IMR-90 (cell line): Measurements from ENCODE around the gene GRK2.

ENCODE experiments used
- BHLHE40 ChIP-seq: fragments of 150-350 bp; IDR thresholded peaks from 2 replicates; pipeline ENCODE4 v1.6.1; 2016; ENCODE audit warnings: mild to moderate bottlenecking, low read depth, low read length
- CEBPB ChIP-seq: IDR thresholded peaks from 2 replicates; pipeline ENCODE4 v1.6.1; 2012; ENCODE audit warnings: low read depth, low read length, improper control_type of control experiment
- ELK1 ChIP-seq: fragments of 150-350 bp; IDR thresholded peaks from 2 replicates; pipeline ENCODE4 v1.6.1; 2016; ENCODE audit warnings: low read depth, mild to moderate bottlenecking, low read length, moderate library complexity, borderline replicate concordance
- MAFK ChIP-seq: IDR thresholded peaks from 2 replicates; pipeline ENCODE4 v1.6.1; 2012; ENCODE audit warnings: low read depth, low read length, improper control_type of control experiment
- MAZ ChIP-seq: IDR thresholded peaks from 2 replicates; pipeline ENCODE4 v1.6.1; 2012; ENCODE audit warnings: low read depth, mild to moderate bottlenecking, low read length, improper control_type of control experiment, moderate library complexity, borderline replicate concordance
- MXI1 ChIP-seq: IDR thresholded peaks from 2 replicates; pipeline ENCODE4 v1.6.1; 2012; ENCODE audit warnings: low read depth, mild to moderate bottlenecking, low read length, moderate library complexity, borderline replicate concordance
- POLR2A ChIP-seq: IDR thresholded peaks from 2 replicates; pipeline ENCODE4 v1.6.1; 2012; ENCODE audit warnings: mild to moderate bottlenecking, low read depth, low read length
- RAD21 ChIP-seq: IDR thresholded peaks from 2 replicates; pipeline ENCODE4 v1.6.1; 2012; ENCODE audit warnings: low read length, improper control_type of control experiment
- RCOR1 ChIP-seq: IDR thresholded peaks from 2 replicates; pipeline ENCODE4 v1.6.1; 2012; ENCODE audit warnings: mild to moderate bottlenecking, low read length, improper control_type of control experiment; ENCODE audit not compliant: insufficient replicate concordance
- RFX5 ChIP-seq: IDR thresholded peaks from 2 replicates; pipeline ENCODE4 v1.8.0; 2012; ENCODE audit warnings: low read depth, mild to moderate bottlenecking, low read length, moderate library complexity
- SMC3 ChIP-seq: fragments of 150-350 bp; IDR thresholded peaks from 2 replicates; pipeline ENCODE4 v1.6.1; 2016; ENCODE audit warnings: low read depth, mild to moderate bottlenecking, antibody characterized with exemption, low read length, moderate library complexity
- TF ChIP-seq, protein P1 (sequence below): conservative IDR thresholded peaks from 2 replicates; pipeline ENCODE4 v1.5.1; 2012; ENCODE audit warnings: mild to moderate bottlenecking, low read depth, low read length, improper control_type of control experiment
- TF ChIP-seq, protein P2 (sequence below): fragments of 150-350 bp; IDR thresholded peaks from 2 replicates; pipeline ENCODE4 v1.6.1; 2017; ENCODE audit warnings: mild to moderate bottlenecking, antibody characterized with exemption, low read length, low read depth

GRCh38 chr11:67282155-67282875 lies 16.0 kb downstream of the GRK2 start:
- TF ChIP-seq MXI1 (no peak), RCOR1 (no peak), BHLHE40 (no peak), ELK1 (no peak), RAD21 (no peak), POLR2A (no peak), SMC3 (no peak), MAZ (no peak), RFX5 (no peak), CEBPB (no peak), MAFK (no peak)
- TF ChIP-seq, protein P1, sequence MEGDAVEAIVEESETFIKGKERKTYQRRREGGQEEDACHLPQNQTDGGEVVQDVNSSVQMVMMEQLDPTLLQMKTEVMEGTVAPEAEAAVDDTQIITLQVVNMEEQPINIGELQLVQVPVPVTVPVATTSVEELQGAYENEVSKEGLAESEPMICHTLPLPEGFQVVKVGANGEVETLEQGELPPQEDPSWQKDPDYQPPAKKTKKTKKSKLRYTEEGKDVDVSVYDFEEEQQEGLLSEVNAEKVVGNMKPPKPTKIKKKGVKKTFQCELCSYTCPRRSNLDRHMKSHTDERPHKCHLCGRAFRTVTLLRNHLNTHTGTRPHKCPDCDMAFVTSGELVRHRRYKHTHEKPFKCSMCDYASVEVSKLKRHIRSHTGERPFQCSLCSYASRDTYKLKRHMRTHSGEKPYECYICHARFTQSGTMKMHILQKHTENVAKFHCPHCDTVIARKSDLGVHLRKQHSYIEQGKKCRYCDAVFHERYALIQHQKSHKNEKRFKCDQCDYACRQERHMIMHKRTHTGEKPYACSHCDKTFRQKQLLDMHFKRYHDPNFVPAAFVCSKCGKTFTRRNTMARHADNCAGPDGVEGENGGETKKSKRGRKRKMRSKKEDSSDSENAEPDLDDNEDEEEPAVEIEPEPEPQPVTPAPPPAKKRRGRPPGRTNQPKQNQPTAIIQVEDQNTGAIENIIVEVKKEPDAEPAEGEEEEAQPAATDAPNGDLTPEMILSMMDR: no peak
- TF ChIP-seq, protein P2, sequence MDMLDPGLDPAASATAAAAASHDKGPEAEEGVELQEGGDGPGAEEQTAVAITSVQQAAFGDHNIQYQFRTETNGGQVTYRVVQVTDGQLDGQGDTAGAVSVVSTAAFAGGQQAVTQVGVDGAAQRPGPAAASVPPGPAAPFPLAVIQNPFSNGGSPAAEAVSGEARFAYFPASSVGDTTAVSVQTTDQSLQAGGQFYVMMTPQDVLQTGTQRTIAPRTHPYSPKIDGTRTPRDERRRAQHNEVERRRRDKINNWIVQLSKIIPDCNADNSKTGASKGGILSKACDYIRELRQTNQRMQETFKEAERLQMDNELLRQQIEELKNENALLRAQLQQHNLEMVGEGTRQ: no peak
